ENCODE measurements around the gene ADAMTS7. TPM values are rescaled to one million over a fixed set of nuclear protein-coding genes. Genes with fewer than 3 reads are reported as not detected.
A peak's percentile ranks its signal among the peaks of the same experiment; 100 is the strongest.
"Not testable (repeated sequence)": the region's sequence is repeated elsewhere in the genome, so short reads cannot be mapped to it uniquely, and the experiment has no call there.

Gene ADAMTS7
- total and polyA plus RNA-seq, 7 donors: 0.32 to 1.3 (median 0.74) TPM

DNA sequence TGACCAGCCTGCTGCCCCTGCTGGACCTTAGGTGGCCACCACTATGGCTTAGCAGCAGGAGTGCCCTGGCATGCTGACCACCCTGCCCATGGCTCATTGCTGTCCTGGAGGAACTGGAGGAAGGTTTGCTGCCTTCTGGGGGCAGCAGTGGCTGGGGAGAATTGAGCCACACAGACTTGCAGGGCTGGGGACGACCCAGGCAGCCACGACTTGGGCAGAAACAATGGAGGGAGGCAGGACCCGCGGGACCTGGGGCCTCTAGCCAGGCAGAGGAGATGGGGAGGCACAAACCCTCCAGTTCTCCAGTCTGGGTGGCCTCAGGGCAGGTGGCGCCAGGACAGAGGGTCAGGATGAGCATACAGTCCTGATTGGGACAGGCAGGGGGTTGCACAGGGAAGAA is 32.8 kb downstream of the ADAMTS7 start:
- intact Hi-C loops (cut with DNase I): no loop called here
- no peak overlapping the region for H3K4me3 ChIP-seq
- DNase-seq (no peak), ATAC-seq (peak in 1 of 4 donors; percentile 9)
- TF ChIP-seq, protein P1, sequence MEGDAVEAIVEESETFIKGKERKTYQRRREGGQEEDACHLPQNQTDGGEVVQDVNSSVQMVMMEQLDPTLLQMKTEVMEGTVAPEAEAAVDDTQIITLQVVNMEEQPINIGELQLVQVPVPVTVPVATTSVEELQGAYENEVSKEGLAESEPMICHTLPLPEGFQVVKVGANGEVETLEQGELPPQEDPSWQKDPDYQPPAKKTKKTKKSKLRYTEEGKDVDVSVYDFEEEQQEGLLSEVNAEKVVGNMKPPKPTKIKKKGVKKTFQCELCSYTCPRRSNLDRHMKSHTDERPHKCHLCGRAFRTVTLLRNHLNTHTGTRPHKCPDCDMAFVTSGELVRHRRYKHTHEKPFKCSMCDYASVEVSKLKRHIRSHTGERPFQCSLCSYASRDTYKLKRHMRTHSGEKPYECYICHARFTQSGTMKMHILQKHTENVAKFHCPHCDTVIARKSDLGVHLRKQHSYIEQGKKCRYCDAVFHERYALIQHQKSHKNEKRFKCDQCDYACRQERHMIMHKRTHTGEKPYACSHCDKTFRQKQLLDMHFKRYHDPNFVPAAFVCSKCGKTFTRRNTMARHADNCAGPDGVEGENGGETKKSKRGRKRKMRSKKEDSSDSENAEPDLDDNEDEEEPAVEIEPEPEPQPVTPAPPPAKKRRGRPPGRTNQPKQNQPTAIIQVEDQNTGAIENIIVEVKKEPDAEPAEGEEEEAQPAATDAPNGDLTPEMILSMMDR (IDR thresholded peaks at IDR 0.05): no peak
- H3K27me3 ChIP-seq (ENCODE audit: insufficient read depth in 3 of 3, low read length in 2 of 3): no peaks in the 10 kb centered on the region
- no peaks in the 10 kb centered on the region for H3K36me3 ChIP-seq (ENCODE audit: insufficient read depth in 1 of 2, low read depth in 1 of 2)
- 58 to 82% (median 69%) methylated on average over 5 of the region's 5 CpGs for WGBS, 3 donors
- no peak overlapping the region for H3K27ac ChIP-seq
- H3K4me1 ChIP-seq: peaks cover 6% of the 10 kb centered on the region
- no peaks in the 10 kb centered on the region for H3K9me3 ChIP-seq

DNA sequence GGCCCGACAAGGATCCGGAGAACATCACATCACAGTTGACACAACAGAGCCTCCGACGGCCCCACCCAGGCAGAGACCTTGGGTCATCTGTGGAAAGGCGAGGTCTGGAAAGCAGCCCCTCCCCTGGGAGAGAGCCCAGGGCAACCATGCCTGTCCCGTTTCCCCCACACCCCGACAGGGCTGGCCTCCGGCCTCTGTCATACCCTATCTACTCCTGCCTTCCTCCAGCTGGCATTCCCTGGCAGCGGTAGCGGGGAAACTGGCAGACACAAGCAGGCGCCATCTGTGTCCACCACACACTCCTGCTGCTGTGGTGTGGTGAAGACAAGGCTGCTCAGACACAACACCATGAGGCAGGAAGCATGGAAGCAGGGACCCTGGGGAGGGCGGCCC is 33.3 kb downstream of the ADAMTS7 start:
- peak; percentile 50 to 78 (median 58) for ATAC-seq
- not testable (repeated sequence) for H3K27ac ChIP-seq
- WGBS, 3 donors: 21 to 39% (median 32%) methylated on average over 10 to 12 of the region's 12 CpGs

DNA sequence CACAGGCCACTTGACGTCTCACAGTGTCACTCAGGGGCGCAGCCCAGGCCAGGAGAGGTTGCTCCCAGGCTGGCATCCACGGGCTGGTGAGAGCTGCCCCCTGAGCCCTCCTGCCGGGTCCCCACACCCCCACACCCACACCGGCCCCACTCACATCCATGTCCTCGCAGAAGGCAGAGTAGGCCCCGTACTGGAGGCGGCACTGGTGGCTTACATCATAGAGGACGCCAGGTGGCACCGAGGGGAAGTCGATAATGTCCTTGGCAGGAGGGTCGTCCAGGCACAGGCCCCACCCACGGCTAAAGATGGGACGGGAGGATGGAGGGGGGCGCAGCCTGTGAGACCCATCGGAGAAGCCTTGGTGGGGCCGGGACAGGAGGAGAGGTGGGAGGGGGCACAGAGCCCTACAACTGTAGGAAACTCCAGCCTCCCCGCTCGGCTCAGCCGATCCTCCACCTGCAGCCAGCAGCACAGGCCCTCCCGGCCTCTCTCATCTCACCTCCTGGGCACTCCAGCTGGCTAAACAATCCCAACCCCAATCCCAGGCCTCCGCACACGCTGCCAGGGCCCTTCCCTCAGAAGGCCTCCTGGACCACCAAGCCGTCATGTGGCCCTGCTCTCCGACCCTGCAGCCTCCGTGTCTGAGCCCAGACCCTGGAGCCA is 33.8 kb downstream of the ADAMTS7 start:
- H3K27ac ChIP-seq; H3K36me3 ChIP-seq (ENCODE audit: insufficient read depth in 1 of 2, low read depth in 1 of 2); H3K4me3 ChIP-seq; intact Hi-C loops (cut with DNase I); ATAC-seq; H3K9me3 ChIP-seq; H3K27me3 ChIP-seq (ENCODE audit: insufficient read depth in 3 of 3, low read length in 2 of 3); H3K4me1 ChIP-seq: not testable (repeated sequence)
- WGBS, 3 donors: 64 to 68% (median 68%) methylated on average over 23 to 26 of the region's 26 CpGs
- DNase-seq: peak in 1 of 2 donors; percentile 30

More for the DNA sequence above, 33.3 kb downstream of the ADAMTS7 start:
- H3K27me3 ChIP-seq (ENCODE audit: insufficient read depth in 3 of 3, low read length in 2 of 3); H3K9me3 ChIP-seq; intact Hi-C loops (cut with DNase I); H3K36me3 ChIP-seq (ENCODE audit: insufficient read depth in 1 of 2, low read depth in 1 of 2); H3K4me3 ChIP-seq; H3K4me1 ChIP-seq: not testable (repeated sequence)
- peak in 1 of 2 donors; percentile 54 for DNase-seq

DNA sequence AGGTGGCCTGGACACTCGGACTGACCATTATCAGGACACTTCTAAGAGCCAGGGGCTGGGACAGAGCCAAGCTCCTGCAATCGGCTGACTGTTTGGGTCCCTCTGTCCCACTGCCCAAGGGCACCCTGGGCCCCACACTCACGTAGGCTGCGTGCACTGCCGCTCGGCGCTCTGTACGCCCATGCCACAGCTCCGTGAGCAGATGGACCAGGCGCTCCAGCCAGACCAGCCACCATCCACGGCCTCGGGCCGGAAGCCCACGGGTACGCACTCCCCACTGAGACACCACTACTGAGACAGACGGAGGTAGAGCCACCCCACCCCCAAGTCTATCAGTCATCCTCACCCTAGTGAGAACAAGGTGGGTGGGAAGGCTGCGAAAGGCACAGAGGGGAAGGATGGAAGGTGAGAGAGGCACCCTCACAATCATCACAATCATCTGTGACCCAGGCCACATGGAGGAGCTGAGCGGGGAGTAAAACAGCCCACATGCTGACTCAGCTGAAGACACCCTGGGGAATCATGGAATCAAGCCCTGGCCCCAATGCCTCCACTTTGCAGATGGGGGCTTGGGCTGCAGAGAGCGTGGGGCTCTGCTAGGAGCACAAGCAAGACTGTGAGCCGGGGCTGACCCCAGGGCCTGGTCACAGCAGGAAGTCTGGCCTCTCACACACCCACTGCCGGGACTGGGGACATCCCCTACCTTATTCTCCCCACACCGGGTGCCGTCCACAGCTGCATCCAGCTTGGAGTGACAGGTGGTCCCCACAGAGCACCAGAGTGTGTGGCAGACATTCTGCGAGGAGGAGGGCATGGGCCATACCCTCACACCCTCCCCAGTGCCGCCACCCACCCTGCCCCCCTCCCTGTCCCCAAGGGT is 35.0 kb downstream of the ADAMTS7 start:
- DNase-seq: peak in 1 of 2 donors; percentile 49
- intact Hi-C loops (cut with DNase I): not testable (repeated sequence)

DNA sequence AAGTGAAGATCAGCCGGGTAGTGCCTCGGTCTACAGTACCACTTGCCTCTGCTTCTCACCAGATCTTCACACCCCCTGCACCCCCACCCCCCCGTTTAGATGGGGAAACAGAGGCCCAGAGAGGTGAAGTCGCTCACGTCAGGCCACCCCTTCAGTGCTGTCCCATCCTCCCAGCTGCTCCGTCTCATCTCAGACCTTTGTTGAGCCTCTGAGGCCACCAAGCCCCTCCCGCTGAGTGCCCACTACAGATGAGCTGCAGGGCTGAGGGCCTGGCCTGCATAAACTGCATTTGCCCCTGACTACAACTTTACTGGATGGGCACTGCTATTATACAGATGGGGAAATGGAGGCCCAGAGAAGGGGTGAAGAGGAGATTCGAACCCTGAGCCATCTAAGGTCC is 35.8 kb downstream of the ADAMTS7 start:
- TF ChIP-seq, protein P1 (IDR thresholded peaks at IDR 0.05): no peak
- H3K4me1 ChIP-seq: peaks cover 6% of the 10 kb centered on the region
- H3K4me3 ChIP-seq: no peak overlapping the region
- no peaks in the 10 kb centered on the region for H3K9me3 ChIP-seq
- WGBS, 3 donors: 73 to 96% (median 82%) methylated on average over 4 to 8 of the region's 8 CpGs
- no peaks in the 10 kb centered on the region for H3K36me3 ChIP-seq (ENCODE audit: insufficient read depth in 1 of 2, low read depth in 1 of 2)
- H3K27me3 ChIP-seq (ENCODE audit: insufficient read depth in 3 of 3, low read length in 2 of 3): no peaks in the 10 kb centered on the region
- intact Hi-C loops (cut with DNase I): no loop called here
- DNase-seq (no peak), ATAC-seq (no peak)
- no peak overlapping the region for H3K27ac ChIP-seq

More for the DNA sequence above, 35.0 kb downstream of the ADAMTS7 start:
- H3K9me3 ChIP-seq; ATAC-seq; H3K4me1 ChIP-seq; H3K27me3 ChIP-seq (ENCODE audit: insufficient read depth in 3 of 3, low read length in 2 of 3); H3K36me3 ChIP-seq (ENCODE audit: insufficient read depth in 1 of 2, low read depth in 1 of 2); H3K27ac ChIP-seq; H3K4me3 ChIP-seq: not testable (repeated sequence)
- 88 to 90% (median 90%) methylated on average over 22 to 25 of the region's 25 CpGs for WGBS, 3 donors

DNA sequence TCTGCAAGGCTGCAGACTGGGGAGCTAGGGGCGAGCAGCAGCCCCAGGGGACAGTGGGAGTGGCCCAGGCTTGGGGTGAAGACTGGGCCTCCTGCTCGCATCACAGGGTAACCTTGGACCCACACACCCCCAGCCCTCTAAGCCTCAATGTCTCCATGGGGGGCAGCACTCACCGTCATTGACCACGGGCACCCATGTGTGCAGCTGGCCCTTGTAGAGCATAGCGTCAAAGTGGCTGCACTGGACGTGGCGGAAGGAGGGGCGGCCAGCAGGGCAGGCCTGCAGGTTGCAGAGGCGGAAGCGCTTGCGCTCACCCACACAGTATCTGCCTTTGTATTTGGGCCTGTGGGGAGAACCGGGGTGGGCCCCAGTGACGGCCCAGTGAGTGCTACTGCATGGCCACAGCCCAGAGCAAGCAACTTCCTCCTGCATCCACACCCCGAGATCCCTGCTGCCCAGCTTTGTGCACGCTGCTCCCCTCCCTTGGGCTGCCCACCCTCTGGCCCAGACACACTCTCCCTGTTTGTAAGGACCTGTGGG is 36.7 kb downstream of the ADAMTS7 start:
- H3K36me3 ChIP-seq (ENCODE audit: insufficient read depth in 1 of 2, low read depth in 1 of 2); ATAC-seq; H3K4me3 ChIP-seq; H3K4me1 ChIP-seq; H3K9me3 ChIP-seq; intact Hi-C loops (cut with DNase I); H3K27me3 ChIP-seq (ENCODE audit: insufficient read depth in 3 of 3, low read length in 2 of 3); H3K27ac ChIP-seq: not testable (repeated sequence)
- 94 to 95% (median 95%) methylated on average over 14 to 15 of the region's 15 CpGs for WGBS, 3 donors
- DNase-seq: peak in 1 of 2 donors; percentile 34

DNA sequence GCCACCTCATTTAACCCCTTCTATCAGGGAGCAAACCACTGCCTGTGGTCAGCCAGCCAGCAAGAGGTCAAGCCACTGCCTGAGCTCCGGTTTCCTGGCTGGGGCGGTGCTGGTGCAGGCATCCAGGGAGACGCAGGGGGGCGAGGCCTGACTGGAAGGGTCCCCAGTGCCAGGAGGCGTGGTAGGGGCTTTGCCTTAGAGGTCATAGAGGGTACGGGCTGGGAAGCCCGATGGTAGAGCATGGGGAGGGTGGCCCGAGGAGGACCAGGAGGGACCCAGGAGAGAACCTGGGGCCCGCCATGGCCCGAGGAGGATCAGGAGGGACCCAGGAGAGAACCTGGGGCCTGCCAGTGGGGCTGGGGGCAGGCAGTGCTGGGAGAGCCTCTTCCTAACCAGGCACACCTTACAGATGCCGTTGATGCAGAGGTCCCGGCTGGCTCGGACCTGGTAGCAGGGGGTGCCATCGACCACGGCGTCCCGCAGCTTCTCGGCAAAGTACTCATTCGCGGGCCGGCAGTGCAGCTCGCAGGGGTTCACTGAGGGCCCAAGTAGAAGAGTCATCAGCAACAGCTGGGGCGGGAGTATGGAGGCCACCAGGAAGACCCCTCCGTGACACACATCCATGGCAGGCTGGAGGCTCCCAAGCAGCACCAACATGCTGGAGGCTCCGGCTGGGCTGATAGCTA is 37.4 kb downstream of the ADAMTS7 start:
- DNase-seq; H3K4me3 ChIP-seq; H3K9me3 ChIP-seq; H3K4me1 ChIP-seq; H3K36me3 ChIP-seq (ENCODE audit: insufficient read depth in 1 of 2, low read depth in 1 of 2); intact Hi-C loops (cut with DNase I); H3K27ac ChIP-seq; H3K27me3 ChIP-seq (ENCODE audit: insufficient read depth in 3 of 3, low read length in 2 of 3); ATAC-seq: not testable (repeated sequence)
- WGBS, 3 donors: 95 to 97% (median 96%) methylated on average over 20 to 25 of the region's 25 CpGs
